Endodermal cell (in vitro differentiated cells): Measurements from ENCODE around the gene MANEAL. TPM values are rescaled to one million over a fixed set of nuclear protein-coding genes. Genes with fewer than 3 reads are reported as not detected.

Source experiments
- DNase-seq: peaks from one replicate; pipeline ENCODE4 v3.0.0-alpha.2; 2017
- H3K27ac ChIP-seq: 2 replicates; pipeline ENCODE4 v1.5.1; 2013; ENCODE audit warnings: mild to moderate bottlenecking, low read depth, low read length, moderate library complexity
- H3K27me3 ChIP-seq: 2 replicates; pipeline ENCODE4 v1.6.1; 2013; ENCODE audit warnings: mild to moderate bottlenecking, low read length, moderate library complexity; ENCODE audit not compliant: insufficient read depth, control insufficient read depth, poor library complexity, severe bottlenecking
- H3K36me3 ChIP-seq: 2 replicates; pipeline ENCODE4 v1.7.0; 2013; ENCODE audit warnings: mild to moderate bottlenecking, low read length, moderate library complexity; ENCODE audit not compliant: control insufficient read depth, insufficient read depth
- H3K4me1 ChIP-seq: one replicate; pipeline ENCODE4 v1.7.0; 2013; ENCODE audit warnings: low read length; ENCODE audit not compliant: control insufficient read depth, insufficient read depth
- H3K4me3 ChIP-seq: 2 replicates; pipeline ENCODE4 v1.5.1; 2013; ENCODE audit warnings: mild to moderate bottlenecking, low read length, moderate library complexity
- H3K9ac ChIP-seq: 2 replicates; pipeline ENCODE4 v1.6.1; 2013; ENCODE audit warnings: mild to moderate bottlenecking, low read length, moderate library complexity; ENCODE audit not compliant: poor library complexity, severe bottlenecking; ENCODE audit errors: extremely low read depth
- H3K9me3 ChIP-seq: 2 replicates; pipeline ENCODE4 v1.6.1; 2013; ENCODE audit warnings: mild to moderate bottlenecking, low read length, moderate library complexity; ENCODE audit not compliant: control insufficient read depth
- H3K27ac Mint-ChIP-seq: 2 replicates; pipeline ENCODE4 v1.8.0; 2020; ENCODE audit warnings: mixed read lengths
- H3K27me3 Mint-ChIP-seq: 2 replicates; pipeline ENCODE4 v1.8.0; 2021; ENCODE audit warnings: mild to moderate bottlenecking, mixed read lengths; ENCODE audit not compliant: insufficient read depth
- H3K36me3 Mint-ChIP-seq: 2 replicates; pipeline ENCODE4 v1.8.0; 2020; ENCODE audit warnings: low read depth, mixed read lengths
- H3K4me1 Mint-ChIP-seq: 2 replicates; pipeline ENCODE4 v1.8.0; 2020; ENCODE audit warnings: mixed read lengths
- H3K4me3 Mint-ChIP-seq: 2 replicates; pipeline ENCODE4 v1.8.0; 2020; ENCODE audit warnings: mild to moderate bottlenecking, moderate library complexity, mixed read lengths
- H3K9me3 Mint-ChIP-seq: 2 replicates; pipeline ENCODE4 v1.8.0; 2020; ENCODE audit warnings: mild to moderate bottlenecking, mixed read lengths
- WGBS, 2 experiments: methylation state at CpG; one replicate each; pipeline versions ENCODE4 v1.1.5 to v1.1.7; 2013; ENCODE audit warnings: missing lambda C conversion rate in 2 of 2, mixed read lengths in 1 of 2; ENCODE audit not compliant: insufficient coverage in 1 of 2, insufficient read length in 1 of 2; 5-methylcytosine and 5-hydroxymethylcytosine counted together
- total RNA-seq, 2 donors: library from RNA; stranded (reverse); fragmentation: NEBNext Ultra II Directional in 1 of 2; extraction: Animal tissue kit (Norgen Biotek cat#: 25700) in 1 of 2; gene quantifications; 2 replicates in 1 of 2; 3 replicates in 1 of 2; pipeline ENCODE4 v1.2.1, GENCODE V29; 2021
- TF ChIP-seq, protein P1 (sequence below): fragments of 200-600 bp; sonication (generic); conservative IDR thresholded peaks from 2 replicates; pipeline ENCODE4 v1.5.0; 2021; ENCODE audit warnings: antibody characterized with exemption, mild to moderate bottlenecking

Gene MANEAL
- total RNA-seq, 2 donors from 2014 or later: 7.0 to 9.6 TPM

DNA sequence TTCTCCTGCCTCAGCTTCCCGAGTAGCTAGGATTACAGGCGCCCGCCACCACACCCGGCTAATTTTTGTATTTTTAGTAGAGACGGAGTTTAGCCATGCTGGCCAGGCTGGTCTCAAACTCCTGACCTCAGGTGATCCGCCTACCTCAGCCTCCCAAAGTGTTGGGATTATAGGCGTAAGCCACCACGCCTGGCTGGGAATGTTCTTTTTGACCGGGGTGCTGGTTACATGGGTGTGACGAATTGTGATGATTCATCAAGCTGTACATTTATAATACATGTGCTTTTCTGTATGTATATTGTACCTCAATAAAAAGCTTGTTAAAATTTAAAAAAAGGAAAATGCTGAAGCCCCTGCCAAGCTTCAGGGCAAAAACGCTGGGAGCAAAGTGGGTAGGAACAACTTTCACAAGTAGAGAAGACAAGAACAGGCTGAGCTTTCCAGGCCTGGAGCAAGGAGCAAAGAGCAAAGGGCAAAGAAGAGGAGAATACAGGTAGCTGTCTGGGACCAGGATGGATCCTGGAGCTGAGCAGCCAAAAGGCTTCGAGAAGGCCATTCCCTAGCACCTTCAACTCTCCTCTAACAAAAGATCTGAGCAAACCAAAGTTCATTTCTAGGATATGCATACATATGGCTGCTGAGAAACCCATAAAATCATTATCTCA, 34.9 kb downstream of the MANEAL start:
- no peaks in the 10 kb centered on the region for H3K4me1 ChIP-seq
- H3K27ac Mint-ChIP-seq: no peak overlapping the region
- H3K9ac ChIP-seq: no peak overlapping the region
- no peaks in the 10 kb centered on the region for H3K27me3 ChIP-seq
- H3K4me3 Mint-ChIP-seq: no peak overlapping the region
- H3K27me3 Mint-ChIP-seq: no peaks in the 10 kb centered on the region
- no peaks in the 10 kb centered on the region for H3K9me3 ChIP-seq
- no peaks in the 10 kb centered on the region for H3K9me3 Mint-ChIP-seq
- DNase-seq: no peak
- TF ChIP-seq, protein P1, sequence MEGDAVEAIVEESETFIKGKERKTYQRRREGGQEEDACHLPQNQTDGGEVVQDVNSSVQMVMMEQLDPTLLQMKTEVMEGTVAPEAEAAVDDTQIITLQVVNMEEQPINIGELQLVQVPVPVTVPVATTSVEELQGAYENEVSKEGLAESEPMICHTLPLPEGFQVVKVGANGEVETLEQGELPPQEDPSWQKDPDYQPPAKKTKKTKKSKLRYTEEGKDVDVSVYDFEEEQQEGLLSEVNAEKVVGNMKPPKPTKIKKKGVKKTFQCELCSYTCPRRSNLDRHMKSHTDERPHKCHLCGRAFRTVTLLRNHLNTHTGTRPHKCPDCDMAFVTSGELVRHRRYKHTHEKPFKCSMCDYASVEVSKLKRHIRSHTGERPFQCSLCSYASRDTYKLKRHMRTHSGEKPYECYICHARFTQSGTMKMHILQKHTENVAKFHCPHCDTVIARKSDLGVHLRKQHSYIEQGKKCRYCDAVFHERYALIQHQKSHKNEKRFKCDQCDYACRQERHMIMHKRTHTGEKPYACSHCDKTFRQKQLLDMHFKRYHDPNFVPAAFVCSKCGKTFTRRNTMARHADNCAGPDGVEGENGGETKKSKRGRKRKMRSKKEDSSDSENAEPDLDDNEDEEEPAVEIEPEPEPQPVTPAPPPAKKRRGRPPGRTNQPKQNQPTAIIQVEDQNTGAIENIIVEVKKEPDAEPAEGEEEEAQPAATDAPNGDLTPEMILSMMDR: no peak
- WGBS, 2 experiments: 67 to 88% methylated on average over 3 to 12 of the region's 12 CpGs
- peaks cover 53% of the 10 kb centered on the region for H3K36me3 ChIP-seq
- no peaks in the 10 kb centered on the region for H3K4me1 Mint-ChIP-seq
- no peak overlapping the region for H3K4me3 ChIP-seq
- H3K36me3 Mint-ChIP-seq: peaks cover 46% of the 10 kb centered on the region
- H3K27ac ChIP-seq: no peak overlapping the region

DNA sequence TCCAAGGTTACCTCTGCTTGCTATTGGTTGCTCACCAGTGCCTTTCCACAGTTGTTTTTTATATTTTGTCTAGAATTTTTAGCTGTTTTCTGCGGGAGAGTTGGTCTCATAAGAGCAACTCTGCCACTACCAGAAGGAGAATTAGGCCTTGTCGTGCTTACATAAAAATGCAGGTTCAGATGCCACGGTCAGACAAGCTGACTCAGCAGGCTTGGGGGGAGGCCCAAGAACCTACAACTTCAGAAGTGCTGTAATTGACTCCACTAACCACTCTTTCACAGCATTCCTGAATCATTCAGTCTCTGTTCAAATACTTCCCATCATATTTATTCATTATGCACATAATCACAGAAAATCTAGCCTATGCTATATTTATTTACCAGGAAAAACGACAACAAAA, 37.5 kb downstream of the MANEAL start:
- H3K27me3 Mint-ChIP-seq: no peaks in the 10 kb centered on the region
- WGBS, 2 experiments: 95 to 100% methylated on average over 2 to 4 of the region's 4 CpGs

DNA sequence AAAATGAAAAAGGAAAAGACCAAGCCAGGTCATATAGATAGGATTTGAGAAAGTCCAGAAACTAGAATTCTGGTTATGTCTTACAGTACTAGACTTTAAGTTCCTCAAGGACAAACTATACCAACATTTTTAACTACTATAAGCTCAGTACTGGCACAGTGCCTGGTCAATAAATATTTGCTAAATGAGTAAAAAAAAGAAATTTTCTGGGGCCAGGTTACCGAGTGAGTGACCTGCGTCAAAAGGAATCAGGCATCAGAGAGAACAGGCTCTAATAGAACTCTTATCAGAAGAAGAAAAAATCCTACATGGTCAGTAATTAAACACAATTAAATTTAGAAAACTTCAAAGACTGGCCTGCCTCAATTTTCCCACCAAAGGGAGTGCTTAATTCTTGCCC, 38.2 kb downstream of the MANEAL start:
- H3K27me3 Mint-ChIP-seq: no peaks in the 10 kb centered on the region
- H3K27ac Mint-ChIP-seq: no peak overlapping the region
- Histone ChIP-seq H3K27ac (no peak overlapping the region), H3K27me3 (no peaks in the 10 kb centered on the region), H3K4me1 (no peaks in the 10 kb centered on the region), H3K36me3 (peaks cover 72% of the 10 kb centered on the region), H3K4me3 (no peak overlapping the region), H3K9ac (no peak overlapping the region), H3K9me3 (no peaks in the 10 kb centered on the region)
- H3K4me3 Mint-ChIP-seq: no peak overlapping the region
- no peaks in the 10 kb centered on the region for H3K9me3 Mint-ChIP-seq
- TF ChIP-seq, protein P1: no peak
- peaks cover 65% of the 10 kb centered on the region for H3K36me3 Mint-ChIP-seq
- WGBS, 2 experiments: 94% methylated on average over 2 of the region's 2 CpGs; no CpG with 5 or more reads in 1 of the 2 experiments
- H3K4me1 Mint-ChIP-seq: no peaks in the 10 kb centered on the region
- no peak for DNase-seq

More for the DNA sequence above, 37.5 kb downstream of the MANEAL start:
- Histone ChIP-seq H3K27ac (no peak overlapping the region), H3K4me3 (no peak overlapping the region), H3K27me3 (no peaks in the 10 kb centered on the region), H3K9me3 (no peaks in the 10 kb centered on the region), H3K36me3 (peaks cover 72% of the 10 kb centered on the region), H3K9ac (no peak overlapping the region), H3K4me1 (no peaks in the 10 kb centered on the region)
- Mint-ChIP-seq H3K4me3 (no peak overlapping the region), H3K27ac (no peak overlapping the region), H3K36me3 (peaks cover 64% of the 10 kb centered on the region), H3K9me3 (no peaks in the 10 kb centered on the region), H3K4me1 (no peaks in the 10 kb centered on the region)
- DNase-seq: no peak
- TF ChIP-seq, protein P1: no peak
